Thoracic aorta (tissue), 2 donors: ENCODE data around the gene COA5. TPM values are rescaled to one million over a fixed set of nuclear protein-coding genes. Genes with fewer than 3 reads are reported as not detected.

Experiments
- ATAC-seq: fragments of 150-250 bp; one replicate; pipeline ENCODE4 v1.8.0; 2017; ENCODE audit warnings: low read depth; ENCODE audit not compliant: insufficient number of reproducible peaks, low FRiP score
- DNase-seq: peaks from one replicate; pipeline ENCODE4 v3.0.0-alpha.2; 2020; ENCODE audit warnings: low spot score
- H3K27ac ChIP-seq, 2 donors: fragments of 200-600 bp; sonication (generic); 1 replicate in 1 of 2; 2 replicates in 1 of 2; pipeline ENCODE4 v1.5.1; 2016; ENCODE audit warnings: mild to moderate bottlenecking in 2 of 2, moderate library complexity in 2 of 2
- H3K27me3 ChIP-seq: fragments of 200-600 bp; sonication (generic); replicated peaks from 2 replicates; pipeline ENCODE4 v1.6.0; 2016; ENCODE audit warnings: mild to moderate bottlenecking; ENCODE audit not compliant: insufficient read depth
- H3K36me3 ChIP-seq: fragments of 200-600 bp; sonication (generic); one replicate; pipeline ENCODE4 v1.5.1; 2016
- H3K4me1 ChIP-seq, 2 donors: fragments of 200-600 bp; sonication (generic); 1 replicate in 1 of 2; 2 replicates in 1 of 2; pipeline versions ENCODE4 v1.5.1 to v1.6.0; 2016; ENCODE audit warnings: low read depth in 2 of 2, mild to moderate bottlenecking in 1 of 2; ENCODE audit not compliant: control insufficient read depth in 1 of 2
- H3K4me3 ChIP-seq: fragments of 200-600 bp; sonication (generic); 2 replicates; pipeline ENCODE4 v1.5.1; 2016; ENCODE audit warnings: mild to moderate bottlenecking
- H3K9me3 ChIP-seq: fragments of 200-600 bp; sonication (generic); 2 replicates; pipeline ENCODE4 v1.5.1; 2016
- CTCF ChIP-seq: fragments of 200-600 bp; sonication (generic); IDR thresholded peaks from one replicate; pipeline ENCODE4 v1.5.1; 2019; ENCODE audit warnings: antibody characterized with exemption
- total RNA-seq, 2 donors: library from RNA; depleted of rRNA; stranded (reverse); fragments of >200 nt; gene quantifications; one replicate each; pipeline versions ENCODE4 v1.1.0 to v1.2.3, GENCODE V29; 2016

The COA5 gene
- total RNA-seq, 2 donors from 2014 or later, result 29.8 to 37.5 TPM

GRCh38 chr2:98649135-98649991 is 41.1 kb upstream of the COA5 start:
- Histone ChIP-seq H3K4me3 (no peak overlapping the region), H3K27me3 (no peaks in the 10 kb centered on the region), H3K4me1 (peaks cover 4 to 5% of the 10 kb centered on the region in 2 donors), H3K36me3 (peaks cover 3% of the 10 kb centered on the region), H3K9me3 (no peaks in the 10 kb centered on the region), H3K27ac (no peak overlapping the region)
- DNase-seq, result peak; percentile 47
- peak; percentile 73 for ATAC-seq
- peak; percentile 99 for TF ChIP-seq CTCF

GRCh38 chr2:98648451-98648850 is 40.1 kb upstream of the COA5 start:
- no peak overlapping the region for H3K4me3 ChIP-seq
- no peak for DNase-seq
- no peaks in the 10 kb centered on the region for H3K9me3 ChIP-seq
- peaks cover under 1 to 2% of the 10 kb centered on the region in 2 donors for H3K4me1 ChIP-seq
- H3K27ac ChIP-seq, result no peak overlapping the region
- ATAC-seq, result no peak
- TF ChIP-seq CTCF, result no peak
- H3K36me3 ChIP-seq, result peaks cover 3% of the 10 kb centered on the region
- H3K27me3 ChIP-seq, result no peaks in the 10 kb centered on the region

- no peak for DNase-seq
- H3K4me1 ChIP-seq, result no peaks in the 10 kb centered on the region
- no peaks in the 10 kb centered on the region for H3K9me3 ChIP-seq
- H3K4me3 ChIP-seq, result no peak overlapping the region
- no peaks in the 10 kb centered on the region for H3K27me3 ChIP-seq
- no peak for TF ChIP-seq CTCF
- H3K27ac ChIP-seq, result no peak overlapping the region
- H3K36me3 ChIP-seq, result peaks cover 3% of the 10 kb centered on the region
- no peak for ATAC-seq
Measured at GRCh38 chr2:98647636-98648035, 39.3 kb upstream of the COA5 start.

- no peak overlapping the region for H3K4me3 ChIP-seq
- DNase-seq, result no peak
- H3K27me3 ChIP-seq, result no peaks in the 10 kb centered on the region
- TF ChIP-seq CTCF, result no peak
- no peak overlapping the region for H3K27ac ChIP-seq
- no peak for ATAC-seq
- H3K9me3 ChIP-seq, result no peaks in the 10 kb centered on the region
- no peaks in the 10 kb centered on the region for H3K4me1 ChIP-seq
- H3K36me3 ChIP-seq, result peaks cover 3% of the 10 kb centered on the region
Measured at GRCh38 chr2:98643496-98644100, 35.3 kb upstream of the COA5 start.

GRCh38 chr2:98637401-98638147 is 29.3 kb upstream of the COA5 start:
- no peak overlapping the region for H3K4me3 ChIP-seq
- DNase-seq, result no peak
- ATAC-seq, result no peak
- no peaks in the 10 kb centered on the region for H3K27me3 ChIP-seq
- no peaks in the 10 kb centered on the region for H3K4me1 ChIP-seq
- no peak overlapping the region for H3K27ac ChIP-seq
- no peak for TF ChIP-seq CTCF
- H3K36me3 ChIP-seq, result peaks cover 22% of the 10 kb centered on the region
- no peaks in the 10 kb centered on the region for H3K9me3 ChIP-seq
